Astrocyte (in vitro differentiated cells and primary cell): ENCODE results near the gene AURKAIP1.

ENCODE experiments used
- CTCF ChIP-seq: IDR thresholded peaks from 2 replicates; pipeline ENCODE4 v1.5.1; 2011; ENCODE audit warnings: low read depth, mild to moderate bottlenecking, inconsistent platforms, low read length, moderate library complexity; ENCODE audit not compliant: insufficient read depth
- EZH2 ChIP-seq: IDR thresholded peaks from 2 replicates; pipeline ENCODE4 v1.6.1; 2012; ENCODE audit warnings: mild to moderate bottlenecking, low read length, inconsistent platforms; ENCODE audit not compliant: insufficient read depth

- TF ChIP-seq CTCF (no peak), EZH2 (no peak)
These were observed 1.7 kb upstream of the AURKAIP1 start for GRCh38 chr1:1376551-1377226.
